Neural cell (in vitro differentiated cells): ENCODE measurements around the gene DCANP1.

Source experiments
- CTCF ChIP-seq: fragments of 450-650 bp; IDR thresholded peaks from 2 replicates; pipeline ENCODE4 v1.5.1; 2014; ENCODE audit warnings: antibody characterized with exemption, mild to moderate bottlenecking, moderate library complexity; ENCODE audit not compliant: poor library complexity, severe bottlenecking
- POLR2AphosphoS5 ChIP-seq: IDR thresholded peaks from 2 replicates; pipeline ENCODE4 v1.6.1; 2012
- REST ChIP-seq: IDR thresholded peaks from 2 replicates; pipeline ENCODE4 v1.6.1; 2012; ENCODE audit warnings: borderline replicate concordance

- TF ChIP-seq CTCF: no peak
- no peak for TF ChIP-seq POLR2AphosphoS5
- no peak for TF ChIP-seq REST
Measured at GRCh38 chr5:135429301-135430134, 17.6 kb downstream of the DCANP1 start.
